SK-N-DZ (cell line): ENCODE data around the gene SUPT5H.

Experiments used
- DNase-seq: peaks from one replicate; pipeline ENCODE4 v3.0.0-alpha.2; 2015; ENCODE audit warnings: low spot score

The SUPT5H gene

GRCh38 chr19:39465956-39466747 is 20.8 kb downstream of the SUPT5H start:
- DNase-seq: no peak

- DNase-seq: no peak
Observed at GRCh38 chr19:39467941-39468340, 22.6 kb downstream of the SUPT5H start.

GRCh38 chr19:39469036-39469435 is 23.7 kb downstream of the SUPT5H start:
- DNase-seq: no peak

- no peak for DNase-seq
Observed at GRCh38 chr19:39469567-39469966, 24.2 kb downstream of the SUPT5H start.

GRCh38 chr19:39470724-39471339 is 25.4 kb downstream of the SUPT5H start:
- no peak for DNase-seq

GRCh38 chr19:39471756-39472536 is 26.6 kb downstream of the SUPT5H start:
- DNase-seq: no peak

GRCh38 chr19:39472746-39473442 is 27.5 kb downstream of the SUPT5H start:
- no peak for DNase-seq

- DNase-seq: no peak
Observed at GRCh38 chr19:39473443-39473960, 28.1 kb downstream of the SUPT5H start.

GRCh38 chr19:39474139-39474620 is 28.8 kb downstream of the SUPT5H start:
- peak; percentile 58 for DNase-seq

GRCh38 chr19:39475748-39476147 is 30.4 kb downstream of the SUPT5H start:
- no peak for DNase-seq

- peak; percentile 24 for DNase-seq
Observed at GRCh38 chr19:39479319-39479801, 34.0 kb downstream of the SUPT5H start.

- DNase-seq: peak; percentile 18
Observed at GRCh38 chr19:39479916-39480315, 34.5 kb downstream of the SUPT5H start.

- peak; percentile 97 for DNase-seq
Observed at GRCh38 chr19:39480337-39481228, 35.2 kb downstream of the SUPT5H start, which contains the start of gene TIMM50. TSS of gene TIMM50 (plus strand) at chr19:39480838. CDS start at chr19:39480854, 16 bp downstream.

- DNase-seq: no peak
Observed at GRCh38 chr19:39481229-39481545, 35.8 kb downstream of the SUPT5H start.

- DNase-seq: no peak
Observed at GRCh38 chr19:39481676-39482075, 36.3 kb downstream of the SUPT5H start.

- no peak for DNase-seq
Observed at GRCh38 chr19:39483141-39483540, 37.8 kb downstream of the SUPT5H start.

GRCh38 chr19:39489756-39490155 is 44.4 kb downstream of the SUPT5H start:
- DNase-seq: no peak

- no peak for DNase-seq
Observed at GRCh38 chr19:39492225-39492624, 46.8 kb downstream of the SUPT5H start.

- no peak for DNase-seq
Observed at GRCh38 chr19:39492788-39493187, 47.4 kb downstream of the SUPT5H start.

- no peak for DNase-seq
Observed at GRCh38 chr19:39494661-39495060, 49.3 kb downstream of the SUPT5H start.
